AG08395 (cell line): ENCODE data around the gene TAX1BP3.

Experiments
- DNase-seq: peaks from one replicate; pipeline ENCODE4 v3.0.0; 2012; ENCODE audit warnings: mixed read lengths, low spot score

Gene TAX1BP3

GRCh38 chr17:3688027-3688553 is 19.7 kb upstream of the TAX1BP3 start:
- DNase-seq = peak; percentile 39

DNA sequence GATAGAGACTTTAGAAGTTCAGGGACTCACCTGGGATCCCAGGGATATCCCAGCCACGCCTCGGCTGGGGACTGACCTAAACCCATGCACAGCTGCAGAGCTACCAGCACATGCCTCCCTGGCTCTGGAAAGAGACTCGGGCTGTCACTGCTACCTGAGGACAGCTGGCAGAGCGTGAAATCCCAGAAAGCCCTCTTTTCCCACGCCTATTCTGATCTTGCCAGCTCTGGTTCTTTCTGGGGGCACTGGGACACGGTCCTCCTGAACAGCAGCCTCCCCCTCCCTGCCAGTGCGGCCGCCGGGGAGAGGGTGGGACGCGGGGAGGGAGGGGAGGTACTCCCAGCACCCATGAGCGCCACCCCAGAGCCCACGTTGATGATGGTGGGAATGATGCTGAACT is 16.8 kb upstream of the TAX1BP3 start:
- DNase-seq = no peak

GRCh38 chr17:3683054-3683511 is 14.7 kb upstream of the TAX1BP3 start:
- peak; percentile 74 for DNase-seq

DNA sequence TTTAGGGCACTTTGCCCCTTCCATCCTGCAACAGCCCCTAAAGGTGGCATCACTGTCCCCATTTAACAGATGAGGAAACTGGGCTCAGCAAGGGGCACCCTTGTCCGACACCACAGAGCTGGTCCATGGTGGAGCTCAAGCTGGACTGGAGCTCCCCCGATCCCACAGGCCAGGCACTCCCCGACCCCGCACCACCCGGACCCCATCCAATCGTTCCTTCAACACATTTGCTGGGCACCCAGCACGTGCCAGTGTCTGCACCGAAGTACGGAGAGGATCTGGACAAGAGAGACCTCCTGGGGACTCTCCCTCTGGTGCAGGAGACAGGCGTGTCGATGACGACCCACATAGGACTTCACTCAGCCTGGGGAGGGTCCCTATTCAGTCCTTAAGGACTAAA is 13.7 kb upstream of the TAX1BP3 start:
- no peak for DNase-seq

GRCh38 chr17:3681565-3681964 is 13.2 kb upstream of the TAX1BP3 start:
- DNase-seq = no peak

DNA sequence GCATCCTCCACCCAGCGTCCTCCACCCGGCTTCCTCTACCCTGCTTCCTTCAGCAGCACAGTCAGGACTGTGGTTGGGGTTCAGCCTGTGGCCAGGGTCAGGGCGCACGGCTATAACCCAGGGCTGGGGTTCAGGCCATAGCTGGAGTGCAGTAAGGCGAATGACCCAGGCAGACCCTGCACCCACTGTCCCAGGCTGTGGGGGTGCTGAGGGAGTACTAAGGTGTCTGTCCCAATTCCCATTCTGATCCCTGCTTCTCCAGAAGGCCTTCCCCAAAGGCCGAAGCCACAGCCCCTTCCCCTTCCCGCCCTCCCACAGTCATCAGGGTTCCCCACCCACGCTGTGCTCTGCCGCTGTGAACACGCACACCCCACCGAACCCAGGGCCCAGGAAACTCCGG is 12.7 kb upstream of the TAX1BP3 start:
- DNase-seq = no peak

DNA sequence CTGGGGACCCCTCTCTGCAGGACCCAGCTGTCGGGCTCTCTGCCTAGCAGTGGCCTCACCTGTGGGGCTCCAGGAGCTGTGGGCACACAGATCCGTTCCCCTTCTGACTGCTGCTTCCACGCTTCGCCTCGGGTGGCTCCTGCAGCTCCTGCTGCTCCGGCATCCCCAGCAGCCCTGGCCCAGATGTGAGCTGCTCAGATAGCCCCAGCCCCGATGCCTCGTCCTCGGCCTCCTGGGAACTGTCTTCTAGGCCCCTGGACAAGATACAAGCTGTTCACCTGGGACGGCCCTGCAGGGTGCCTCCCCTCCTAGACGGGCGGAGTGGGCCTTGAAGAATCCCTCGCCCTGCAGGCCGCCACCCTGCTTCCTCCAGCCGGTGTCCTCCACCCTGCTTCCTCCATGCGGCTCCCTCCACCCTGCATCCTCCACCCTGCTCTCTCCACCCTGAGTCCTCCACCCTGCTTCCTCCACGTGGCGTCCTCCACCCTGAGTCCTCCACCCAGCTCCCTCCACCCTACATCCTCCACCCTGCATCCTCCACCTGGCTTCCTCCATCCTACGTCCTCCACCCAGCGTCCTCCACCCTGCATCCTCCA is 11.3 kb upstream of the TAX1BP3 start:
- no peak for DNase-seq

- no peak for DNase-seq
These were observed 10.6 kb upstream of the TAX1BP3 start for GRCh38 chr17:3678821-3679530.

DNA sequence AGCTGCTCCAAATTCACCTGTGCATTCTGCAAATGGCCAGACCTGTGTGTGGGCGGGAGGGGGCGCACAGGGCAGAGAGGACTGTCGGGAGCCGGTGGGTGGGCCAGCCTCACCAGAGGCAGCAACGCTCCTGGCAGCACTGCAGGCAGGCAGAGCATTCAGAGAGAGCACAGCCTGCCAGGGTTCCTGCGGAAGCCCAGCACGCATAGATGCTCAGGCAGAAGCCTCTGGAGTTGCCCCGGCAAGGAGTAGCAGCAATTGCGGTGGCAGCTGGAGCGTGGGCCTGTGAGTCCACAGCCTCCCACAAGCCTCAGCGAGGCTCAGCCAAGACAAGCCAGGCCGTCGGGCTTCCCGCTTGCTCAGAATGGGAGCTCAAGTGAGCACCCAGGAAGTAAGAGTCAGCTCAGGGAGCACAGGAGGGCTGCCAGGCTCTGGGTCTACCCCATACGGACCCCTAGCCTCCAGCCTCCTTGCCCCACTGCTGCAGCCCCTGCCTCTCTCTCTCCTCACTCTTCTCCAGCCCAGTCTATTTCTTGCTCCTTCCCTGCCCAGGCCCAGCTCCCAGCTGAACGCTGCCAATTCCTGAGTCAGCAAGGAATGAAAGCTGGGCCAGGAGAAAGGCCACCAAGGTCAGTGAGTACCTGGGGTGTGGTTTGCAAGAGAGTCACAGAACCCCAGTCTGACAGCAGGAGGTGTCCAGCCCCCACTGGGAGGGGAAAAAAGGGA is 9.9 kb upstream of the TAX1BP3 start:
- peak; percentile 39 for DNase-seq

GRCh38 chr17:3675886-3676285 is 7.5 kb upstream of the TAX1BP3 start:
- no peak for DNase-seq

- no peak for DNase-seq
These were observed 4.2 kb upstream of the TAX1BP3 start for GRCh38 chr17:3672571-3672970.

DNA sequence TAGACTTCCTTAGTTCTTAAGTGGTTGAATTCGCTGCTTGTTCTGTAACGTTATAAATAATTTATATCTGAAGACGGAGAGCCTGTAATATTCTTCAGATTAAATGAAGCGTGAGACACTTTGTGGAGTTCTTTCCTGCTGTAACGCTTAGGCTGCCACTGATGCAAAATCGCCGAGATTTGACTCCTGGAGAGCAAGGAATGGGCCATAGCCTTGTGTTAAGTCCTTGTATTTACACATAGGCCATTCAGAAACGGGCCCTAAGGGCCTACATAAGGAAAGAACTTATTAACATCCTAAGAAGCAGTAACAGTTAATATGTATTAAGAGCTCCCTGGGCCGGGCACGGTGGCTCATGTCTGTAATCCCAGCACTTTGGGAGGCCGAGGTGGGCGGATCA is 1.2 kb upstream of the TAX1BP3 start:
- DNase-seq = no peak

- no peak for DNase-seq
These were observed 638 bp upstream of the TAX1BP3 start for GRCh38 chr17:3669085-3669347.

DNA sequence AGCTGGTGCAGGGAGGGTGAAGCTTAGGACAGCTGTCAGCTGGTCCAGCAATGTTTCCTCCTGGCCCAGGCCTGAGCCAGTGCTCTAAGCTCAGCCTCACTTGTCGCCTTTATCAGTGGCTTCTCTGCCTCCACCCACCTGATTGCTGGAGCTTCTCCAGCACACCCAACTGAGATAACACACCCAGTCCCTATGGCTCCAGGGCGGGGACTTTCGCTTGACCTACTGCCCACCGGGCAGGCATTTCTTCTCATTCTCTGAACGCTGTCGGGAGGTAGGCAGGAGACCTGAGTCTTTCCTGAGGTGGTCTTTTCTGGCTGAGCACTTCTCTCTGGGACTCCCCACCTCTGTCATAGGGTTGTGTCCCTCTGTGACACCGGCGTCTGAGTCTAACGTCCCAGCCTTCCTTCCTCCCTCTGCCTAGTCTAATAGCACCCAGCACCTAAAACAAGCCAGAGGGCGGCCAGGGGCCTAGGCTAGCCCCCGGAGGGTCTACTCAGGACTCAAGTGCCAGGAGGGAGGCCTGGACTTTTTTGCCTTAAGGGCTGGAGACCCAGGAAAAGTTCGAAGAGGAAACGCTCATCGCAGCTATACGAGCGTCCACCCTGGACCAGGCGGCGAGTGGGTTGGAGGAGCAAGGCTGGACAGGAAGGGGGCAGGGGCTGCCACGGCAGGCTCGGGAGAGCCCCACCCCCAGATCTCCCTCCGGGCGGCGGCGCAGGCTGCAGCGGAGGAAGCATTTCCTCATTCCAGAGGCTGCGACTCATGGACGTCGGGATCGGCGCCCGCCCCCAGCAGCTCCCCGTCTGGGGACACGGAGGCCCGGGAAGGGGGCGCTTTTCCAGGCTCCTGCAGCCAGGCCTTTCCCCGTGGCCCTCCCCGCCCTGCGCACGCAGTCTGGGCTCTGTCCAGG is 756 bp downstream of the TAX1BP3 start:
- DNase-seq = peak; percentile 95

- DNase-seq = no peak
These were observed 1.9 kb downstream of the TAX1BP3 start for GRCh38 chr17:3666516-3666915.

DNA sequence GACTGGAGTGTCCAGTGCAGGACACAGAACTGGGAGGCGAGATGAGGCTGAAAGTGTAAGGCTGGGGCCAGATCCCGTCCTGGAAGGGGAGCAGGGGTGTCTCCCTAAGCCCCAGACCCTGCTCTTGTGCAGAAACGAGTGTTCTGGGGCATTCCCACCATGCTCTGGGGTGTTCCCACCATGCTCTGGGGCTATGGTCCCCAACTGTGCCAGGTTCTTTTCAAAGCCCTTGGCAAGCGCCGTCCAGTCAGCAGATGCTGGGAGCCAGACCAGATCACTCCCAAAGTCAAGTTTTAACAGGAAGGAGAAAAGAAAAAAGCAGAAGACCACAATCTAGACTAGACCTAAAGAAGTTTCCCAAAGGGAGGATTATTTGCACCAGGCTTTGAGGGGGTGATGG is 2.5 kb downstream of the TAX1BP3 start:
- no peak for DNase-seq

DNA sequence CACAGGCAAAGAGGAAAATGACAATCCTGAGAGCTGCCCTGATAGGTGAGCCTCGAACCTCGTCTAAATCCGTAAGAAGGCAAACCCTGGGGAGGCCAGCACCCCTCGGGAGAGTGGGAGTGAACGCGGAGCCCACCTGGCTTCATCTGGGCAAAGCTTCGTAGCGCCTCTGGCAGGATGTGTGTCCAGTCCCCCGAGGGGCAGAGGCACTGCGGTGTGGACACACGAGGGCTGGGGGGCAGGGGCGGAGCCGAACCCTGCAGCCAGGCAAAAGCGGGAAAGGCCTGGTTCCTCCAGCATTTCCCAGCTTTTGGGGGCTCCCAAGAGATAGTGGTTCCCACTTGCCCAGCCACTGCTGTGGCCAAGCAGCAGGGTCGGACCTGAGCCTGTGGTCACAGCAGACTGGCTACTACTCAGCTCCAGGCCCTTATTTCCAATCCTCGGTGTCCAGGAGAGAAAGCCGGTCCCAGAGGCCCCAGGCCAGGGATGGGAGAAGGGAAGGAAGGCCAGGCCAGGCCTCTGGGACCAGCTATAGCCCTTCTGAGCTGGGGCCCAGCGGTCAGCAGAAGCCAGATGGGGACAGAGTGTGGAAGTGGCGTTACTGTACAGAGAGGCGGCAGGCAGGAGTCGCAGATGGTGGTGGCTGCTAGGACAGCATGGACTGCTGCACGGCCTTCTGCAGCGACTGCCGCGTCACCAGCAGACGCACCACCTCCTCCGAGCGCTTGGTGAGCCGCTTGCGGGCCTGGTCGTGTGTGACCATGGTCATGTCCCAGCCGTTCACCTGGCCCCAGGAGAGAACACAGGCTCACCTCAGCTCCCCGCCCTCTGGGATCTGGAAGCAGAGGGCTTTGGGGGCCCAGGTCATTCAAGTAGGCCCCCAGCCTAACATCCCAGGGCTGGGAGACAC is 5.0 kb downstream of the TAX1BP3 start:
- DNase-seq = no peak

DNA sequence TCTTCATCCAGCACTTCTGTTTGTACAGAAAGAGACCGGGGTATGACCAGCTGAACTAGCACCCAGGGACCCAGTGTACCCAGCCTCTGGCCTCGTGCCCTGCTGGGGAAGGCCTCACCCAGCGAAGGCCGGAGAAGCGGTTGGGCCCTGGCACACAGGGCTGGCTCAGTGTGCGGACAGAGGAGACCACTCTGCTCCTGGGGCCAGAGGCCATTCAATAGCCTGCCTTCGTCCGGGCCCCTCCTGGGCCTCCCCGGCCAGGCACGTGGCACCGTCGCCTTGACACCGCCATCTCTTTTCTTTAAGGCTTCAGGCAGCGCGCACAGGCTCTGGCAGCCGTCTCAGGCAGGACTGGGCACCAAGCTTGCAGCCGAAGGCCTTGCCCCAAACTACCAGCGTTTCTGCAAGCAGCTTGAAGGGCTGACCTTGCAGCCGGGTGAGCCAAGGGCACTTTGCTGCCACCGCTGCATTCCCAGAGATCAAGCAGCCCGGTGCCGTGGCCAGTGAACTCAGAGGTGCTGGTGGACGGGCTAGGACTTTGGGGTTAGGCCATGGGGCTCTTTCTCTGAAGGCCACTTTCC is 8.0 kb downstream of the TAX1BP3 start:
- no peak for DNase-seq

GRCh38 chr17:3659541-3660111 is 8.8 kb downstream of the TAX1BP3 start:
- peak; percentile 95 for DNase-seq

GRCh38 chr17:3658784-3659449 is 9.5 kb downstream of the TAX1BP3 start:
- no peak for DNase-seq
